GM12878 (cell line): Measurements from ENCODE around the gene PSMD8. TPM values are rescaled to one million over a fixed set of nuclear protein-coding genes. Genes with fewer than 3 reads are reported as not detected.

ENCODE experiments used
- BACH1 ChIP-seq: fragments of 450-650 bp; IDR thresholded peaks from 2 replicates; pipeline ENCODE4 v1.6.1; 2017; ENCODE audit warnings: mild to moderate bottlenecking, borderline replicate concordance
- MYC ChIP-seq: IDR thresholded peaks from 2 replicates; pipeline ENCODE4 v1.6.1; 2011; ENCODE audit warnings: mild to moderate bottlenecking, low read length, moderate library complexity, inconsistent platforms; ENCODE audit not compliant: insufficient read depth, insufficient replicate concordance, insufficient read length, severe bottlenecking
- SPI1 ChIP-seq: IDR thresholded peaks from 2 replicates; pipeline ENCODE4 v1.6.1; 2011; ENCODE audit warnings: low read depth, mild to moderate bottlenecking, low read length, moderate library complexity, borderline replicate concordance; ENCODE audit not compliant: insufficient read depth
- ZBTB4 ChIP-seq: fragments of 450-650 bp; formaldehyde crosslinking; IDR thresholded peaks from 2 replicates; pipeline ENCODE4 v1.4.0; 2022; ENCODE audit warnings: mild to moderate bottlenecking, moderate library complexity
- ZNF687 ChIP-seq: fragments of 450-650 bp; IDR thresholded peaks from 2 replicates; pipeline ENCODE4 v1.6.1; 2017; ENCODE audit warnings: mild to moderate bottlenecking, moderate library complexity
- polyA plus RNA-seq, 11 experiments: library from polyadenylated mRNA; depleted of rRNA in 4 of 11; unstranded in 6 of 11; stranded (reverse) in 5 of 11; fragments of >200 nt; fragmentation: Nextera tagmentation in 4 of 11; fragmentation: Illumina TruSeq in 1 of 11; extraction: Ambion mirVana in 4 of 11; extraction: Trizol in 1 of 11; gene quantifications; 1 replicate in 1 of 11; 2 replicates in 10 of 11; pipeline versions ENCODE4 v1.2.1 to v1.2.3, GENCODE V29; 2011 to 2016; ENCODE audit warnings: inconsistent platforms in 2 of 11, missing spikeins in 2 of 11, low read depth in 1 of 11
- total RNA-seq, 4 experiments: library from RNA; depleted of rRNA in 3 of 4; stranded (reverse); fragments of >200 nt in 3 of 4; fragmentation: Illumina TruSeq in 1 of 4; extraction: Trizol in 1 of 4; gene quantifications; 2 replicates each; pipeline versions ENCODE4 v1.2.1 to v1.2.3, GENCODE V29; 2013 to 2021

PSMD8 gene
- total and polyA plus RNA-seq, 10 of the 15 experiments (the other 5 are each of a cell fraction or from before 2014, with no cell fraction given), result 81.2 to 409 (median 268) TPM

GRCh38 chr19:38422438-38422837 is 48.1 kb downstream of the PSMD8 start (continued):
- TF ChIP-seq ZNF687 (no peak), BACH1 (no peak), ZBTB4 (CRISPR knock-in tag) (no peak), SPI1 (no peak), MYC (no peak)
